Neural progenitor cell (in vitro differentiated cells): ENCODE data around the gene KAZN.

ENCODE experiments used
- CTCF ChIP-seq: fragments of 200-600 bp; sonication (generic); IDR thresholded peaks from 2 replicates; pipeline ENCODE4 v1.5.1; 2017; ENCODE audit warnings: antibody characterized with exemption, mild to moderate bottlenecking
- EZH2 ChIP-seq: fragments of 200-600 bp; sonication (generic); IDR thresholded peaks from 2 replicates; pipeline ENCODE4 v1.6.1; 2017; ENCODE audit warnings: antibody characterized with exemption, mild to moderate bottlenecking, moderate library complexity
- EZH2phosphoT487 ChIP-seq: fragments of 200-600 bp; sonication (generic); IDR thresholded peaks from 2 replicates; pipeline ENCODE4 v1.6.1; 2017; ENCODE audit warnings: antibody characterized with exemption

DNA sequence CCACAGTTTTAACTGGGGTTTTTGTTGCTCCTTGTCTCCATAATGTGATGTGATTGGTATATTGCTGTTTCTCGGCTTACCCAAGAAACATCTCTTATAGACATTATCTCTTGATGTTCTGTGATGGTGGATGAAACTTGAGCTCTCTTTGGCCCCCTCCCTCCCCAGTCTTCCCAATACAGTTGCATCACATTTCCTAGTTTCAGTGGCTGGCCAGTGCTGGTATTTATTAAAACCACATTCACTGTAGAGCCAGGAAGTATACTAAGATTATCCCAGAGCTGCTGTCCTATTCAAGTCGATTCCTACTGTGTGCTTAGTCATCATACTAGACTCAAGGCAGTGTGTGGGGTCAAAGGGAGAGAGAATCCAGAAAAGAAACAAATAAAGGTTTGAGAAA, 244.4 kb downstream of the KAZN start:
- TF ChIP-seq CTCF, result no peak
- TF ChIP-seq EZH2, result no peak
- TF ChIP-seq EZH2phosphoT487, result no peak
